HCEC 1CT (cell line): ENCODE measurements around the gene APOA4.
A peak's percentile ranks its signal among the peaks of the same experiment; 100 is the strongest.

Experiments
- DNase-seq: peaks from one replicate; pipeline ENCODE4 v3.0.0-alpha.2; 2017

The APOA4 gene

GRCh38 chr11:116798368-116798767 is 24.7 kb downstream of the APOA4 start:
- no peak for DNase-seq

GRCh38 chr11:116797816-116798215 is 25.3 kb downstream of the APOA4 start:
- no peak for DNase-seq

- DNase-seq = no peak
These were observed 26.6 kb downstream of the APOA4 start for GRCh38 chr11:116796548-116796947.

- DNase-seq = no peak
These were observed 28.3 kb downstream of the APOA4 start for GRCh38 chr11:116794851-116795250.

GRCh38 chr11:116793772-116794097 is 29.4 kb downstream of the APOA4 start:
- peak; percentile 17 for DNase-seq

- DNase-seq = peak; percentile 79
These were observed 30.0 kb downstream of the APOA4 start for GRCh38 chr11:116792869-116793771.

GRCh38 chr11:116792144-116792868 is 30.8 kb downstream of the APOA4 start:
- DNase-seq = no peak

GRCh38 chr11:116791813-116792143 is 31.3 kb downstream of the APOA4 start, which contains the start of gene APOA5:
Gene APOA5, minus strand, starts transcription at chr11:116791879. Its CDS starts 19 bp downstream, at chr11:116791860.
- no peak for DNase-seq

GRCh38 chr11:116791002-116791812 is 31.9 kb downstream of the APOA4 start:
- peak; percentile 45 for DNase-seq

GRCh38 chr11:116790167-116791001 is 32.7 kb downstream of the APOA4 start:
- no peak for DNase-seq

GRCh38 chr11:116788975-116789374 is 34.1 kb downstream of the APOA4 start:
- DNase-seq = no peak

GRCh38 chr11:116788534-116788933 is 34.6 kb downstream of the APOA4 start:
- DNase-seq = no peak

GRCh38 chr11:116787786-116788486 is 35.2 kb downstream of the APOA4 start, which contains the start of gene ZPR1:
Gene ZPR1, minus strand, starts transcription at chr11:116788023. Its CDS starts 33 bp downstream, at chr11:116787990.
- DNase-seq = peak; percentile 67

GRCh38 chr11:116787436-116787785 is 35.7 kb downstream of the APOA4 start:
- peak; percentile 16 for DNase-seq

- no peak for DNase-seq
These were observed 36.1 kb downstream of the APOA4 start for GRCh38 chr11:116786966-116787365.

- DNase-seq = no peak
These were observed 36.8 kb downstream of the APOA4 start for GRCh38 chr11:116786326-116786725.

GRCh38 chr11:116782728-116783127 is 40.4 kb downstream of the APOA4 start:
- DNase-seq = peak; percentile 57

- DNase-seq = no peak
These were observed 44.5 kb downstream of the APOA4 start for GRCh38 chr11:116778556-116778955.

- DNase-seq = no peak
These were observed 46.0 kb downstream of the APOA4 start for GRCh38 chr11:116777056-116777455.

- no peak for DNase-seq
These were observed 46.6 kb downstream of the APOA4 start for GRCh38 chr11:116776522-116776984.

- DNase-seq = no peak
These were observed 47.1 kb downstream of the APOA4 start for GRCh38 chr11:116775975-116776374.

GRCh38 chr11:116774661-116775060 is 48.4 kb downstream of the APOA4 start:
- no peak for DNase-seq
